ENCODE measurements around the gene MRPL41. TPM values are rescaled to one million over a fixed set of nuclear protein-coding genes. Genes with fewer than 3 reads are reported as not detected.
"Not testable (repeated sequence)": the region's sequence is repeated elsewhere in the genome, so short reads cannot be mapped to it uniquely, and the experiment has no call there.

The MRPL41 gene
- total RNA-seq: 244 TPM
- long read RNA-seq, transcript MRPL41-201 (2 exons, 1,262 nt): major isoform, 249 of 261 reads
- long read RNA-seq, partial matches to known transcripts: 11 of 261 reads
- long read RNA-seq, other reads (novel, unspliced or antisense): 1 of 261 reads

DNA sequence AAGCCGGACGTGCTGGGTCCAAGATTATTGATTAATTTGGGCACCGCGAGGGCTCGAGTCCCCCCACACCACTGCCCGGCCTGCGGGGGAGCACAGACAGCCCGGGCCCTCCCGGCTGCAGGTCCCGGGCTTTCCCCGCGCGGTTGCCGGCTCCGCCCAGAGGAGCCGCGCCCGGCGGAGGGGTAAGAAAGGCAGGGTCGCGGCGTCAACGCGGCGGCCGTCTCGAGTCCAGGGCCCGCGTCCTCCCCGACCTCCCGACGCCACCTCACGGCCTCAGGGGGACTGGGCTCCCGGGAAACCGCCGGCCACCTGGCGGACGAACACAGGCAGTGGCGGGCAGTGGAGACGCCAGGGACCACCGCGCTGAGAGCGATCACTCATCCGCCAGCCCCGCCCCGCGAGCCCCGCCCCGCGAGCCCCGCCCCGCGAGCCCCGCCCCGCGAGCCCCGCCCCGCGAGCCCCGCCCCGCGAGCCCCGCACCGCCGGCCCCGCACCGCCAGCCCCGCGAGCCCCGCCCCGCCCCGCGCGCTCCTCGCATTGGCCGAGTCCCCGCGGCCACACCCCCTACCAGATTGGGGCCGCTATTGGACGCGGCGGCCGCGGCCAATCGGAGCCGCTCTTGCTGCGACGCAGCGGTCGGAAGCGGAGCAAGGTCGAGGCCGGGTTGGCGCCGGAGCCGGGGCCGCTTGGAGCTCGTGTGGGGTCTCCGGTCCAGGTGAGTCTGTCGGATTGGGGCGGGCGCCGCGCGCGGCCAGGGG lies at the start of gene MRPL41:
TSS of gene MRPL41 (plus strand) at position 616 of the 758 bp plus-strand sequence. CDS start 203 bp downstream, outside the sequence.
- ATAC-seq: peak; percentile 73
- intact Hi-C loops (cut with DNase I): no loop called here
- DNase-seq (ENCODE audit: missing footprints): peak; percentile 96

DNA sequence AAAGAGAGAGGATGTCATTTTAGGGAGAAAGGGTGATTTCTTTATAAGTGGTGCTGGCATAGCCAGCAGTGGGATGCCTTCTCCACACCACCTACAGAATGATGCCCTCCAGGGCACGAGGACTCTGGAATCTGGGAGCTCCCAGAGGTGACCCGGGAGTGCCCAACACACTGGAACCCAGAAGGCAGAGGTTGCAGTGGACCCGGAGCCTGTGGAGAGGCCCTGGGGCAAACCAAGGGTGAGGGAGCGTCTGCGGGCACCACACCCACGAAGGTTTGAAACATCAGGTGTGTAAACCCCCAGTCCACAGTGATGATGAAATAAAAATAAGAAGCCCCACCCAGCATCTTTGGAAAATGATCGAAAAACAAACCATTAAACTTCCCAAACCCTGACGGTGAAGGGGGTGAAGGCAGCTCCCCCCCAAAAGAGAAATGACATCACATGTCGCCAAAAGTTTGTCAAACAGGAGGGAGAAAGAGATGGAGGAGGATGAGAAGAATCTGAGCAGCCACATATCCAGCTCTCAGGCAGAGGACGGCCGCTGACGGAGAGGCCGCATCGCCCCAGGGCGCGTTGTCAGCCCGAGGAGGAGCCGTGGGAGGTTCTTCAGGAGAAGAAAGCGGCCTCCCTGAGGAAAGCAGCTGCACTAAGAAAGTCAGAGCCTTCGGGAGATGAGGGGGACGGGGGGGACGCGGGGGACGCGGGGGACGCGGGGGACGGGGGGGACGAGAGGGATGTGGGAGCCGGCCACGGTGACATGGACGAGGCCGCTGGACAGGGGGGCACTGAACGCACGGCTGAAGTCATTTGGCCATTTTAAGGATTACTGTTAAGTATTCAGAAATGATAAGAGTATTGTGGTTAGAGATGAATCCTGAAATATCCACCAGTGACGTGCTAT lies 49.4 kb upstream of the MRPL41 start:
- no peak for DNase-seq (ENCODE audit: missing footprints)
- ATAC-seq: no peak
- intact Hi-C loops (cut with DNase I): no loop called here

DNA sequence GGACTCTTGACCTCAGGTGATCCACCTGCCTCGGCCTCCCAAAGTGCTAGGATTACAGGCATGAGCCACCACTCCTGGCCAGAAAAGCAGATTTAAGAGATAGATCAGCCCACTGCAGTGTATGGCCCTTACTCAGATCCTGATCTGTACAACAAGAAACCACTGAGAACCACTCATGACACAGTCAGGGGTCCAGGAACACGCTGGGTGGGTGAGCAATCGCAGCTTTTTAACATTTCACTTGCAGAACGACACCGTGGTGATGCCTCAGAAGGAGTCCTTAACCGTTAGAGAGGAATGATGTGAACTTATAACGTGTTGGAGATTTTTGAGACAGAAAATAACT lies 47.3 kb upstream of the MRPL41 start:
- intact Hi-C loops (cut with DNase I): no loop called here

DNA sequence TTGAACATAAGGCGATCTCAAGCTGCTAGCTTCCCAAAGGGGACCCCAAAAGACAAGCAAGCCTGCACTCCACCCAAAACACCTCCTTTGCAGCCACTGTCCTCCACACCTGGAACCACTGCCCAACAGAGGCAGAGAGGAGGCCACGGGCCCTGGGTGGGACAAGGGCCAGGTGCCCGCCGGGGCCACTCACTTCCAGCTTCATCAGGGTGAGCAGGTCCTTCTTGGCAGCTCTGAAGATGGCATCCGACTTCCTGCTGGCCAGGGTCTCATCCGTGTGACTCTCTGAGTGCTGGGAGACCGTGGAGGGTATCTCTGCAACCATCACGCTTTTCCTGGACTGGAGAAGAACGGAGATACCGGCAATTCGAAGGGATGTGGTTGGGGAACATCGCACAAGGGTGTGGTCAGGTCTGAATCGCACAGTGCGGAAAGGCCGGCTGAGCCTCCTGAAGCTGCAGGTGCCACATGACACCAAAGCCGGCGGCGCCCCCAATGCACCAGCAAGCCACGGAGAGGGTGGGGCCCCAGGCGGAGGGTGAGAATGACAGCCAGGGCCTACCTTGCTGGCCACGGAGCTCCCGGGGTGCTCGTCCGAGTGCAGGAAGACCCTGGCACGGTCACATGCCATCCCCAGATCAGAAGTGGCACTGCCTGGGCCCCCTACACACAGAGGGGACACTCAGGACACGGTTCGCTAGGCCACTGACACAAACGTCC lies 46.1 kb upstream of the MRPL41 start:
- DNase-seq (ENCODE audit: missing footprints) (no peak), ATAC-seq (no peak)
- intact Hi-C loops (cut with DNase I): no loop called here

More for the DNA sequence above, 47.3 kb upstream of the MRPL41 start:
- no peak for ATAC-seq
- no peak for DNase-seq (ENCODE audit: missing footprints)

DNA sequence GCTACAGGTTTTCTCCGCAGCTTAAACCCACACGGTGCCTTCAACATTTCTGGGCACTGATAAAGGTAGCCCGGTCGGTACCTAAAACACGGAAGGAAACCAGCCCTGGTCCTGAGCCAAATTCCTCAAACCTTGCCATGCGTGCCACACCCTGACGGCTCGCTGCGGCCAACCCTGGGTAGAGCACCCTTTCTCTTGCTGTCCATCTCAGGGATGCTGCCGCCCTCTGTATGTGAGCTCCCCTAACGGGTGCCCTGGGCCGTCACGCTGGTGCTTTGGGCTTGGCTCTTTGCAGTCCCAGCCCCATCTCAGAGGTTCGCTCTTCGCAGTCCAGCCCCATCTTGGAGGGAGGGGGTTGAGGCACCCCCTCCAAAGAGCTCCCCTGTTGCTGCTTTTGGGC lies 45.4 kb upstream of the MRPL41 start:
- ATAC-seq (no peak), DNase-seq (ENCODE audit: missing footprints) (no peak)
- intact Hi-C loops (cut with DNase I): no loop called here

DNA sequence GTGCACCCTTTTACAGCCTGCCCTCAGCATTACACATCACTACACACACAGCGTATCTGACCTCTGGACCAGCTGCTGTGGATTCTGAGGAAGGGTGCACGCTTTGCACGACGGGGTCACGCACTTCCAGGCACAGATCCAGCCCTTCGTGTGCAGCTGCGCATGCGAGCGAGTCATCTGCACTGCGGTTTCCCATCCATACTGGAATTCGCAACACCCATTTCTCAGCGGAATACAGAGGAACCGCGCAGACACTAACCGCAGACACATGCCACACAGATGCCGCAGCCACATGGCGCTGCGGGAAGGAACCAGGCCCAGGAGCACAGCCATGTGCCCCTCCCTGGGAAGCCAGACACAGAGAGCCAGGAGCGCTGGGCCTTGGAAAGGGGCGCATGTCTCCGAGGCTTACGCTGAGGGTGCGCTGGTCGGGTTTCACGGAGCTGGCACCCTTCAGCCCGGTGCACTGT lies 44.9 kb upstream of the MRPL41 start:
- ATAC-seq (no peak), DNase-seq (ENCODE audit: missing footprints) (no peak)
- intact Hi-C loops (cut with DNase I): no loop called here

DNA sequence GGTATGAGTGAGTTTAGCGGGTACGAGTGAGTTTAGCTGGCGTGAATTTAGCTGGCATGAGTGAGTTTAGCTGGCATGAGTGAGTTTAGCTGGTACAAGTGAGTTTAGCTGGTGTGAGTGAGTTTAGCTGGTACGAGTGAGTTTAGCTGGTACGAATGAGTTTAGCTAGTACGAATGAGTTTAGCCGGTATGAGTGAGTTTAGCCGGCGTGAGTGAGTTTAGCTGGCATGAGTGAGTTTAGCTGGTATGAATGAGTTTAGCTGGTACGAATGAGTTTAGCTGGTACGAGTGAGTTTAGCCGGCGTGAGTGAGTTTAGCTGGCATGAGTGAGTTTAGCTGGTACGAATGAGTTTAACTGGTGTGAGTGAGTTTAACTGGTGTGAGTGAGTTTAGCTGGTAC lies 42.5 kb upstream of the MRPL41 start:
- intact Hi-C loops (cut with DNase I): no loop called here
- ATAC-seq (no peak), DNase-seq (ENCODE audit: missing footprints) (no peak)

DNA sequence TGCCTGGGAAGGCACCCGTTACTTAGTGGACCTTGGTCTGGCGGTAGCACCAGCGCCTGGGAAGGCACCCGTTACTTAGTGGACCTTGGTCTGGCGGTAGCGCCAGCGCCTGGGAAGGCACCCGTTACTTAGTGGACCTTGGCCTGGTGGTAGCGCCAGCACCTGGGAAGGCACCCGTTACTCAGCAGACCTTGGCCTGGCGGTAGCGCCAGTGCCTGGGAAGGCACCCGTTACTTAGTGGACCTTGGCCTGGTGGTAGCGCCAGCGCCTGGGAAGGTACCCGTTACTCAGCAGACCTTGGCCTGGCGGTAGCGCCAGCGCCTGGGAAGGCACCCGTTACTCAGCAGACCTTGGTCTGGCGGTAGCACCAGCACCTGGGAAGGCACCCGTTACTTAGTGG lies 40.6 kb upstream of the MRPL41 start:
- ATAC-seq; DNase-seq (ENCODE audit: missing footprints); intact Hi-C loops (cut with DNase I): not testable (repeated sequence)

DNA sequence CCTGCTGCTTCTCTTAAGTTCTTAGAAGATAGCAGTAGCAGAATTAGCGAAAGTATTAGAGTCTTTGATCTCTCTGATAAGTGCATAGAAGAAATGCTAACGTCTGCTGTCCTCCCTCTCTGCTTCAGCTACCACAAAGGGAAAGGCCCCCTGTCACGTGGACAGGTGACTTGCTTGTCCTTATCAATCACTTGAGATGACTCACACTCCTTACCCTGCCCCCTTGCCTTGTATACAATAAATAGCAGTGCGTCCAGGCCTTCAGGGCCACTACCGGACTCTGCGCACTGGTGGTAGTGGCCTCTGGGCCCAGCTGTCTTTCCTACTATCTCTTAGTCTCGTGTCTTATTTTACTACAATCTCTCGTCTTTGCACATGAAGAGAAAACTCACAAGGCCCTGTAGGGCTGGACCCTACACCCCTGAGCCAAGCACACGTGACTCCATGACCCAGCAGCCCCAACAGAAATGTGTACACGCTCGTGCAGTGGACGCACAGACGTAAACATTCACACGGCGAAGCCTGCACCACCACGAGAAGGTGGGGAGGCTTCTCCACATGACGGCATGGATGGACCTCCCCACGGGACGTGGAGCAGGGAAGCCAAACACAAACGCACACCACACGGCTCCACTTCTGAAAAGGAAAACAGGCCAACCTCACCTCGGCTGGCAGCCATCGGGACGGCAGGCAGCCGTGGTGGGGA lies 39.8 kb upstream of the MRPL41 start:
- ATAC-seq: no peak
- intact Hi-C loops (cut with DNase I): no loop called here
- no peak for DNase-seq (ENCODE audit: missing footprints)

DNA sequence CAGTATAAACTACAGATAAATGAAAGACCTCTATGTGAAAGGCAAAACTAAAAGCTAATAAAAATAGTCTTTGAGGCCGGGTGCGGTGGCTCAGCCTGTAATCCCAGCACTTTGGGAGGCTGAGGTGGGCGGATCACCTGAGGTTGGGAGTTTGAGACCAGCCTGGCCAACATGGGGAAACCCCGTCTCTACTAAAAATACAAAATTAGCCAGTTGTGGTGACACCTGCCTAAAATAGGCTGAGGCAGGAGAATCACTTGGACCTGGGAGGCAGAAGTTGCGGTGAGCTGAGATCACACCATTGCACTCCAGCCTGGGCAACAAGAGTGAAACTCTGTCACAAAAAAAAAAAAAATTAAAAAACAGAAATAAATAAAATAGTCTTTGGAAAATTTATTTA lies 38.5 kb upstream of the MRPL41 start:
- ATAC-seq; intact Hi-C loops (cut with DNase I); DNase-seq (ENCODE audit: missing footprints): not testable (repeated sequence)

DNA sequence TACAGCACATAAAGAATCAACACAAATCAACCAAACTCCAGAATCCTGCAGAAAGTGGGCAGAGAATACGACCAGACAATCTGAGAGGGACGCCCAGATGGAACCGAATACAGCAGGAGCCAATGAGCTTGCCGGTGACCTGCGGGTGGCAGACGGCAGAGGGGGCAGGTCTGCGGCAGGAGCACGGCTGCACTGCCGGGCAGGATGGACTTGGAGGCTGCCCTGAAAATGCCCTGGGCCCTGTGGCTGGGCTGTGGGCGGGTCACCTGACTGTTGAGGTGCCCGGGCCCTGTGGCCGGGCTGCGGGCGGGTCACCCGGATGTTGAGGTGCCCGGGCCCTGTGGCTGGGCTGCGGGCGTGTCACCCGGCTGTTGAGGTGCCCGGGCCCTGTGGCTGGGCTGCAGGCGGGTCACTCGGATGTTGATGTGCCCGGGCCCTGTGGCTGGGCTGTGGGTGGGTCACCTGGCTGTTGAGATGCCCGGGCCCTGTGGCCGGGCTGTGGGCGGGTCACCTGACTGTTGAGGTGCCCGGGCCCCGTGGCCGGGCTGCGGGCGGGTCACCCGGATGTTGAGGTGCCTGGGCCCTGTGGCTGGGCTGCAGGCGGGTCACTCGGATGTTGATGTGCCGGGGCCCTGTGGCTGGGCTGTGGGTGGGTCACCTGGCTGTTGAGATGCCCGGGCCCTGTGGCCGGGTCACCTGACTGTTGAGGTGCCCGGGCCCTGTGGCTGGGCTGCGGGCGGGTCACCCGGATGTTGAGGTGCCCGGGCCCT lies 37.7 kb upstream of the MRPL41 start:
- DNase-seq (ENCODE audit: missing footprints); ATAC-seq; intact Hi-C loops (cut with DNase I): not testable (repeated sequence)

DNA sequence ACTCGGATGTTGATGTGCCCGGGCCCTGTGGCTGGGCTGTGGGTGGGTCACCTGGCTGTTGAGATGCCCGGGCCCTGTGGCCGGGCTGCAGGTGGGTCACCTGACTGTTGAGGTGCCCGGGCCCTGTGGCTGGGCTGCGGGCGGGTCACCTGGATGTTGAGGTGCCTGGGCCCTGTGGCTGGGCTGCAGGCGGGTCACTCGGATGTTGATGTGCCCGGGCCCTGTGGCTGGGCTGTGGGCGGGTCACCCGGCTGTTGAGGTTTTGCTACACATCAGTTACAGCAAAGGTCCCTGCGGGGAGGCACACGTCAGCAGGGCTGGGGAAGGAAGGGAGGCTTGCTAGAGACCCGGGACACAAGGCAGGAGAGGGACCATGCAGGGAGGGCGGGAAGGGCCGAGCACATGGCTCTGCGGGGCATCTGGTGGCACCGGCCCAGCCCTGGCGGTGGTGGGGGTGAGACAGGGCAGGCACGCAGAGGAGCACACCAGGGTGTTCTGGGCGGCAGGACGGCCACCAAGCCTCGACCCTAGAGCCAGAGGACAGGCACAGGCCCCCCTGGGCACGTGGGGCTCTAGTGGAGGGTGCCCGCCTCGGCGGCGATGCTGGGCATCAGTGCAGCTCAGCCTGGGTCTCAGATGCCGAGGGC lies 36.9 kb upstream of the MRPL41 start:
- intact Hi-C loops (cut with DNase I): no loop called here
- ATAC-seq: no peak
- no peak for DNase-seq (ENCODE audit: missing footprints)

DNA sequence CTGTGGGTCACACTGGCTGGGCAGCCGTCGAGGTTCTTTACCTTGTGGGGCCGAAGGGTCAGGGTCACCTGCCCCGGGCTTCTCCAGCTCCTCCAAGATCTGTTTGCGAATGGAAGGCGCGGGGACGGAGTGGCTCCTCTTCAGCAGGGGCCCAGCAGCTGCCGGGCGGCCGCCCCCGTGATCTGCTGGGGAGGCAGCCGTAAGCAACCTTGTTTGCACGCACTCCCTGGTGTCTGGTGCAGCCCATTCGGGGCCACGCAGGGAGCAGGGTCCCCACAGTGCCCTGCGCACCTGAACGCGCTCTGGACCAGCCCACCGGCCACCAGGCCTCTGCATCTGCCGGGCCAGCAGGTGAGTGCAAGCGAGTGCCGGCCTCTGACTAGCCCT lies 36.3 kb upstream of the MRPL41 start:
- peak; percentile 31 for DNase-seq (ENCODE audit: missing footprints)
- no peak for ATAC-seq

DNA sequence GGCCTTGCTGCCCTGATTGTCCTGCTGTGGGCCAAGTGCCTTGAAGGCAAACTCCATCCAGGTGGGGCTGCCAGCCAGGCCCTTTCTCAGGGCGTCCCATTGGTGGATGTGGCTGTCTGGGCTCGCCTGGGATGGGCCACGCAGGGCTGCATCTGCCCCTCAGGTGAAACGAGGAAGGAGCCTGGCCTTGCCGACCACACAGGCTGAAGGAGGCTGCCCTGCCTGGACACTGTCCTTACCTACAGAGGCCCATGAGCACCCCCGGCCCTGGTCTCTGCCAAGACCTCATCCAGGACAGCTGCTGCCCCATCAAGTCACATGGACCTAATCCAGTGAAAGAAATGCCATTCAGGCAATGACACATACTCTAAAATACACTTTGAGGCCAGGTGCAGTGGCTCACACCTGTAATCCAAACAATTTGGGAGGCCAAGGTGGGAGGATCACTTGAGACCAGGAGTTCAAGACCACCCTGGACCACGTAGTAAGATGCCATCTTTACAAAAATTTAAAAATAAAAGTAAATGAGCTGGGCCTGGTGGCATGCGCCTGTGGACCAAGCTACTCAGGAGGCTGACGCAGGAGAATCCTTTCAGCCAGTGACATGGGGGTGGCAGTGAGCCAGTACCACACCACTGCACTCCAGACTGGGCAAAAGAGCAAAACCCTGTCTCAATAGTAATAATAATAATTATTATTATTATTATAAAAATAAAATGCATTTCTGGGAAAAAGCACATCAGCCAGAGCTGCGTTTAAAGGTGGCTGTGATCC lies 35.3 kb upstream of the MRPL41 start:
- peak; percentile 11 for DNase-seq (ENCODE audit: missing footprints)
- no peak for ATAC-seq
- intact Hi-C loops (cut with DNase I): no loop called here

More for the DNA sequence above, 36.3 kb upstream of the MRPL41 start:
- intact Hi-C loops (cut with DNase I): no loop called here

DNA sequence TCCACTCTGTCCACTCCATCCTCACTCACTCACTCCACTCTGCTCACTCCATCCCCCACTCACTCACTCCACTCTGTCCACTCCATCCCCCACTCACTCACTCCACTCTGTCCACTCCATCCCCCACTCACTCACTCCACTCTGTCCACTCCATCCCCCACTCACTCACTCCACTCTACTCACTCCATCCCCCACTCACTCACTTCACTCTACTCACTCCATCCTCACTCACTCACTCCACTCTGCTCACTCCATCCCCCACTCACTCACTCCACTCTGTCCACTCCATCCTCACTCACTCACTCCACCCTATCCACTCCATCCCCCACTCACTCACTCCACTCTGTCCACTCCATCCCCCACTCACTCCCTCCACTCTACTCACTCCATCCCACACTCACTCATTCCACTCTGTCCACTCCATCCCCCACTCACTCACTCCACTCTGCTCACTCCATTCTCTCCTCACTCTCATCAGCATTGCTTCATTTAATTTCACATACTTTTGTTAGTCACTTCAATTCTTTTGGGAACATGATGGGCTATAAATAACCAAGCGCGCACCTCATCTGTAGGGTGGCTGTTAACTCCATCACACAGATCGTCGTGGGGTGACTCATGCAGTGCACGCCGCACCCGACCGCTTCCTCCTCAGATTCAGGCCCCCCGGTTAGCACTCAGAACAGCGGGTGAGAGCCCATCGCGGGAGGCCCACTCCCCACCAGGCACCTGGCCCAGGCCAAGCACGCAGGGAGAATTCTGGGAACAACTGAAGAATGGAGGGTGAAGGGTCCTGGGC lies 32.8 kb upstream of the MRPL41 start:
- intact Hi-C loops (cut with DNase I); DNase-seq (ENCODE audit: missing footprints); ATAC-seq: not testable (repeated sequence)

DNA sequence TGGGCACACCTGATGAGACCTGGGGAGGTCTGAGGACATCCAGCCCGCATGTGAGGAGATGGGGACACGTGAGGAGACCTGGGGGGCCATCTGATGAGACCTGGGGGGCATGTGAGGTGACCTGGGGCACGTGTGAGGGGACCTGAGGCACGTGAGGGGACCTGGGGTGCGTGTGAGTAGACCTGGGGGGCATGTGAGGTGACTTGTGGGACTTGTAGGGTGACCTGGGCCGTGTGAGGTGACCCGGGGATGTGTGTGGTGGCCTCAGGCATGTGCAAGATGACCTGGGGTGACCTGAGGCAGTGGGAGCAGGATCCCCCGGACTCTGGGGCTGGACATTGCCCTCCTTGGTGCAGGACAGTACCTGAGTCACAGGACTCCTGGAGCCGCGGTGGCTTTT lies 32.1 kb upstream of the MRPL41 start:
- intact Hi-C loops (cut with DNase I): no loop called here
- DNase-seq (ENCODE audit: missing footprints) (peak; percentile 53), ATAC-seq (no peak)
